Hypothalamus (tissue), 51 donors: Measurements from ENCODE around the gene SLC26A4.
"Not testable (repeated sequence)": the region's sequence is repeated elsewhere in the genome, so short reads cannot be mapped to it uniquely, and the experiment has no call there.

Experiments
- DNase-seq, 51 donors: peaks; one replicate each; lab custom pipeline; 2025; lab: John Stamatoyannopoulos, UW

Gene SLC26A4

DNA sequence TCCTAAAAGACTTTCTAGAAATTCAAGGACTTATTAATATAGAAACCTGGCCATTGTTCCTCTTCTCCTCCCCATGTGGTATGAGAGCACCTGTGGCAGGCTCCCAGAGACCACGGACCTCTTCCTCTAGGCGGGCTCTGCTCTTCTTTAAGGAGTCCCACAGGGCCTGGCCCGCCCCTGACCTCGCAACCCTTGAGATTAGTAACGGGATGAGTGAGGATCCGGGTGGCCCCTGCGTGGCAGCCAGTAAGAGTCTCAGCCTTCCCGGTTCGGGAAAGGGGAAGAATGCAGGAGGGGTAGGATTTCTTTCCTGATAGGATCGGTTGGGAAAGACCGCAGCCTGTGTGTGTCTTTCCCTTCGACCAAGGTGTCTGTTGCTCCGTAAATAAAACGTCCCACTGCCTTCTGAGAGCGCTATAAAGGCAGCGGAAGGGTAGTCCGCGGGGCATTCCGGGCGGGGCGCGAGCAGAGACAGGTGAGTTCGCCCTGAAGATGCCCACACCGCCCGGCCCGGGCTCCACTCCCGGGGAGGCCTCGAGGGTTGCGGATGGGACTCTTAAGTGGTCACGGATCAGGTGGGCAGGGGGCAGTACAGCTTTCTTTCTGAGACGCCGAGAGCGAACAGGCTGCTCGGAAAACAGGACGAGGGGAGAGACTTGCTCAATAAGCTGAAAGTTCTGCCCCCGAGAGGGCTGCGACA, at the start of gene SLC26A4:
Gene SLC26A4, plus strand, starts transcription at position 448 of the 700 bp plus-strand sequence. CDS start 814 bp downstream, outside the sequence.
- peak in 1 of 51 donors; percentile 5 for DNase-seq

DNA sequence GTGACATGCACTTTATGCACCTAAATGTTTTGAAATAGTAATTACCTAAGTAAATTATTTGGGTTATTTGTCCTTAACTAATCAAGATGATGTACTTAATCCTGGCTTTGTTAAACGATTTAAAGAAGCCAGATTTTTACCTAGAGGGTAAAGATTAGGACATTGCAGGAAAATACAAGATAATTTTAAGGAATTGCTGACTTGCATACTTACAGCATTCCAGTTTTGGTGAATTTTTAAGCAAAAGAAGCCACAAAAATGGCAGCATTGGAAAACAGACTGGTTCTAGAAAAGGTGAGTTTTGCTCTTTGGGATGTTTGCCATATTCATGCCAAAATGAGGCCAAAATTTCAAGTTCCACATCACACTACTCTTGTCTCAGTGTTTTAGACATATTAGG, 47.2 kb upstream of the SLC26A4 start:
- no peak for DNase-seq

DNA sequence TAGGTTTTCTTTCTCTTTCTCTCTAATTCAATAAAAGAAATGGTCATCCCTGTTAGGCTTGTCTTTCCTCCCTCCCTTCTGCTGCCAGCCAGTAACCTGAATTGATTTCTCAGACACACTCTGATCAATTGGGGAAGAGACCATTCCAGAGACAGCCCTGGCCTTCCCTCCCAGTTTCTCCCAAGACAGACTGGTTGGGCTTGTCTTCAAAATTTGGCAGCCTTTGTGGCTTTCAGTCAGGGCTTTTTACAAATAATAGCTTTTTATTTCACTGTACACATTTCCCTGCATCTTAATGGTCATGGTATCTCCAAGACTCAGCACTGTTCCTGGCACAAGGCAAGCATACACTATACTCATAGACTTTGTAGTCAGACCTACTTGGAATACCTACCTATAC, 46.7 kb upstream of the SLC26A4 start:
- DNase-seq: no peak

DNA sequence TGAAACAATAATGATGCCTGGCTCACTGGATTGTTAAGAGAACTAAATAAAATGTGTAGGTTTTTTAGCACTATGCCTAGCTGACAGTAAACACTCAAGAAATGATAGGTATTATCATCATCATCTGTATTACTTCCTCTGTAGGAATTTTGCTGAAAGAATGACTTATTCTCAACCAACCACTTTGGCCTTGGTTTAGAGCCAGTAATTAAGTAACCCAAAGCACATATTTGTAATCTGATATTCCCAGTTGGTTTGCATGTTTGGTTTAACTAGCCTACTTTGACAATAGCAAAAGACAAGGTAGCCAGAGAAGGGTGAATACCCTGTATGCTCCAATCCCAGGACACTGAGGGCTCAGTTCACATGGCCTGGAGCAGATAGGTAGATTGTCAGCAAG, 46.2 kb upstream of the SLC26A4 start:
- no peak for DNase-seq

DNA sequence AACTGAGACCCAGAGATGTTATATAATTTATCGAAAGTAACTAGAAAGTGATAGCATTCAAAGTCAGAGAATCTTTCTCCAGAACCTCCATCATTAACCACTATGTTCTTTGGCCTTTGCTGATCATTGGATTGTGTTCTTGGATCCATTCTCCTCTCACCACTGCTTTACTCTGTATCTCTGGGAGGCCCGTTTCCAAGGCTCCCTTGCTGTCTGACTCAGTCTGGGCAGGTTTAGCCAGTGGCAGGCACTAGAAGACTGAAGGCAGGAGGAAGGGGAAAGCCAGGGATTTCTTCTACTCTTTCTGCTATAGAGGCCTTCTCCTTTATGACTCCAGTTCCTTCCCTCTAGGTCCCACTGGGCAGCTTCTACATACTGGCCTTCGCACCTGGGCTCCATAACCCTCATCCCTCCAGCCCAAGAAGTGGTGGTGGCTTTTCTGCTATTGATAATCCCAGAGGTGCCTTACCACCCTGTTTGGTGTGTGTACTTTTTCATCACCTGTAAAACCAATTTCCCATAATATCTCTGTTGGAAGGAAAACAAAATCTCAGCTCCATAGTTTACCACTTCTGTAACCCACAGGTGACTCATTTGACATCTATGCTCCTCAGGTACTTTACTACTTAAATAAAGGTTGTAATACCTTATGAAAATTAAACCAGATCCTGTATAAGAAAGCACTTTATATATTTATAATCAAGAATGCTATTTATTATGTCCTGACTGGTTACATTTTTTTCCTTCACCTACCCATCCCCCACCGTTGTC, 44.5 kb upstream of the SLC26A4 start:
- no peak for DNase-seq

DNA sequence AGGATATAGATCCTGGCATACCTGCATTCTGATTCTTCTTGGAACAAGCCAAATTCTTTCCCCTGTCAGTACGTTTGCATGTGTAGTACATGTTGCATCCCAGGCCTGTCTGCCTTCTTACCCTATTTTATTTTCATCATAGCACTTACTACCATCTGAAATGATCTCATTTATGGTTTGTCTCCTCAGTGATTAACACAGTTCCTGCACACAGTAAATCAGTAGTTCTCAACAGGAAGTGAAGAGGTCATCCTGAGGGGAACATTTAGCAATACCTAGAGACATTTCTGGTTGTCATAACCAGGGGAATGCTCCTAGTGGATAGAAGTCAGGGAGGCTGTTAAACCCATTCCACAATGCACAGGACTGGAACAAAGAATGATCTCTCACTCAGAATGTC, 38.2 kb upstream of the SLC26A4 start:
- no peak for DNase-seq

DNA sequence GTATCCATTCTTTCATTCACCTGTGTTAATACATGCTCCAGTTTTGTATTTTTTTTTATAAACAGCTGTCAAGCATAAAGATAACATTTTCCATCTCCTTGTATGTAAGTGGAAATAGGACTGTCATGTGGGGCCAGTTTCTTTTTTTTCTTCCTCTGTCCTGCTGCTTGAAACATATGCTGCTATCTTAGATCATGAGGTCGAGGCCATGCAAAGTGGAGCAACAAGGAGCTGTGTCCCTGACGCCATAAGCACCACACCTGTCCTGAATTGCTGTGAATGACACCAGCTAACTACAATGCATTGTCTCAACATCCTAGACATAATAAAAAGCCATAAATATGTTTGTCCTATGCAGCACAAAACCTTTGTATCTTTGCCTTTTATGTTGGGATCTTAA, 37.7 kb upstream of the SLC26A4 start:
- DNase-seq: no peak

DNA sequence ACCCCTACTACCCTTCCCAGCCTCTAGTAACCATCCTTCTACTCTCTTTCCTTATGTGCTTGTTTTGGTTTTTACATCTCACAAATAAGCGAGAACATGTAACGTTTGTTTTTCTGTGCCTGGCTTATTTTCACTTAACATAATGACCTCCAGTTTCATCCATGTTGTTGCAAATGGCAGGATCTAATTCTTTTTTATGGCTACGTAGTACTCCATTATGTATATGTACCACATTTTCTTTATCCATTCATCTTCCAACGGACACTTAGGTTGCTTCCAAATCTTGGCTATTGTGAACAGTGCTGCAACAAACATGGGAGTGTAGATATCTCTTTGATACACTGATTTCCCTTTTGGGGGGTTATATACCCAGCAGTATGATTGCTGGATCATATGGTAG, 33.6 kb upstream of the SLC26A4 start:
- no peak for DNase-seq

DNA sequence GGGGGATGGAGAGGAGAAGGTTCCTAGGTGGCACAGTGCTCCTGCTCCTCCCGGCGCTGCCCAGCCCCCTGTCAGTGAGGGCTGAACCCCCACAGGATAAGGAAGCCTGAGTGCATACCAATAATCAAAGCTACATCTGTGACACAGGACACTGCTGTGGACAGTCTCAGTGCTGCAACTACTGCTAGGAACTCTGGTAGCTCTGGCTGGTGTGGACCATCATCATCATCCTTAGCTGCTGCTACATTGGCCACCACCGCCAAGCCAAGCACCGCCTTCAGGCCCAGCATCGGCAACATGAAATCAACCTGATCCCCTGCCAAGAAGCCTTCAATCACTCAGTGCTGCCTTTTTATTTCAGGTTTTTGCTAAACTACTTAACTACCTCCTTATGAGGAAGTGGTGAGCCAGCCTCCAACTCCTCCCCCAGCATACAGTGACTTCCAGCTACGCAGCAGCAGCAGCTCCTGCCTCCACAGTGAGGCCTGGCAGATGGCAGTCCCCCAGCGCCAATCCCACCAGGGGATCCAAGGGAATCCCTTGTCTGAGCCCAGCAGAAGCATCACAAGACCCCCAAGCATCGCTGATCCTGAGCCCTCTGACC, 32.1 kb upstream of the SLC26A4 start:
- DNase-seq: no peak

DNA sequence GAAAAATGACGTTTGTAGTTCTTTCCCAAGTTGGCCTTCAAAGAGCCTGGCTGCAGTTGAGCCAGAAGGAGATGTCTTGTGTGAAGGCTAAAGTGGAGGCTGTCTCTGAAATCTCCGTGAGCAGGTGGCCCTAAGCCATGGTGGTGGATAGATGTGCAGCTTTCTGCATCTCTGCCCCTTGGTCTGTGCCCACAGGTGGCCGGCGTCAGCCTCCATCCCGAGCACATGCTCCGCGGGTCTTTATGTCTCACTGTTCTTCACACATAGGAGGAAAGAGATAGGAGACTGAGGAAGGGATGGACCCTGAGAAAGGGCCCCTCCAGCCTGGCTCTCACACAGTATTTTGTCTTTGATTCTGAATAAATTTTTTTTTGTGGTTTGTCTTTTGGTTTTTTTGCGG, 30.3 kb upstream of the SLC26A4 start:
- DNase-seq: no peak

DNA sequence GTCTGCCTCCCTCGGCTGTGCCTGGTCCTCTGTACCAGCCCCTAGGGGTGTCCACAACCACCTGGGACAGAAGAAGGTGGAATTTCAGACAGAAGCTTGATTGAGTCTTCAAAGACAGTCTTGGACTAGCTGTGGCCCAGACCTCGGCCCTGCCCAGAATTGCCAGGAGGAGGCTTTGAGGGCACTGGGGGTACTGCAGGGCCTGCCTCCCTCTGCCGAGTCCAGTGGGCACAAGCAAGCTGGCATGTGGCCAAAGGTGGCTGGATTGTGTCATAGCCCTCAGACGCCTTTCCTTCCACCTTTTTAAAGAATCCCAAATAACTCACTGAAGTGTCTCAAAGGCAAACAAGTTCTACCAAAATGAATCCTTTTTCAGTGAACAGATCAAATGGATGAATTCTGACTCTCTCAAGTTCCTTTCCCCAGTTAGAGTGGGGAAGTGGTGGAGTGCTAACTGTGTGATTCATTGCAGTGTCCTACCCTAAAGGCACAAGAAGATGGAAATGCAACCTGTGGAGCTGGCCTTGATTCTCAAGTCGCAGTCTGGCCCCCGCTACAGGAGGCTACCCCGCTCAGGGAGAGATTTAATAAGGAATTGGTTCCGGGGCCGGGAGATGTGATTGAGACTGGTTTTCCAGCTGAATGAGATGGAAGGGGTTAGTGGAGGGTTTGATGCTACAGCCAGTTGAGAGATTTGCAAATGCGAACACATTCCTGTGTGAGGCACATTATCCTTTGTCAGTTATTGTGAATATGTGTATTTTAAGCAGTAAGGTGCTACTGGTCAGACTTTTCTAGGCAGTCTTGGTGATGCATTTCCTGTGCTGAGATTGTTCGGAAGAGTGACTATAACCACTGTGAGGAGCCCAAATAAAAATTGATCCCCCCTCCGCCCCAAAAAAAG, 28.8 kb upstream of the SLC26A4 start:
- DNase-seq: no peak

DNA sequence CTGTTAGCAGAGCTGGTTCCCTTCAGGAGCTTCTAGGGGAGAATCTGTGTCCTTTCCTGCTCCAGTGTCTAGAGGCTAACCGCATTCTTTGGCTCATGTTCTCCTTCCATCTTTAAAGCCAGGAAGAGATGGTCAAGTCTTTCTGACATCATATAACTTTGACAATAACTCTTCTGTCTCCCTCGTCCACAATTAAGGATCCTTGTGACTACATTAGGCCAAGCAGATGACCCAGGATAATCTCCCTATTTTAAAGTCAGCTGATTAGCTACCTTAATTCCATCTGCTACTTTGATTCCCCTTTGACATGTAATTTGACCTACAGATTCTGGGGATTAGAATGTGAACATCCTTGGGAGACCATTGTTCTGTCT, 28.1 kb upstream of the SLC26A4 start:
- DNase-seq: no peak

DNA sequence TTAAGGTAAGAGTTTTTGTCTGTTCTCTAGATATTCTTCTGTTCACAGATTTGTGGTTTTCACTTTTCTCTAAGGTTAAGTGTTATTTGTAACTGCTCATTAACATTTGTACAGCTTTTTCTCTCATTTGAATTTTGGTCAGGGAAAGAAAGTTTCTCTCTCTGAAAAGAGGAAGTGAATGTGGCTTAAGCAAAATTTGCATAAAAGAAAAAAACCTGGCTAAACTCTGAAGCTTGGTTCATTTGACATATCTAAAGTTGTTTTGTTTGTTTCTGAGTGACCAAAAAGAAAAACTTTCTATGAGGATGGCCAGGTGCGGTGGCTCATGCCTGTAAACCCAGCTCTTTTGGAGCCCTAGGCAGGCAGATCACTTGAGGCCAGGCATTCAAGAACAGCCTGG, 22.0 kb upstream of the SLC26A4 start:
- no peak for DNase-seq

DNA sequence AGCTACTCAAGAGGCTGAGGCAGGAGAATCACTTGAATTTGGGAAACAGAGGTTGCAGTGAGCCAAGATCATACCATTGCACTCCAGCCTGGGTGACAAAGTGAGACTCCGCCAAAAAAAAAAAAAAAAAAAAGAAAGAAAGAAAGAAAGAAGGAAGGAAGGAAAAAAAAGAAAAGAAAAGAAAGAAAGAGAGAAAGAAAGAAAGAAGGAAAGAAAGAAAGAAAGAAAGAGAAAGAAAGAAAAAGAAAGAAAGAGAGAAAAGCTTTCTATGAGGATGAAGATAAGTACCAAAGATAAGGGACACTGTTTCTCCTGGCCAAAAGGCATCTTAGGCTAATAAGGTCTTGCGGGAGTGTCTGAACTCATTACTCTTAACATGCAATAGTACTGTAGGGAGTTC, 21.6 kb upstream of the SLC26A4 start:
- not testable (repeated sequence) for DNase-seq

DNA sequence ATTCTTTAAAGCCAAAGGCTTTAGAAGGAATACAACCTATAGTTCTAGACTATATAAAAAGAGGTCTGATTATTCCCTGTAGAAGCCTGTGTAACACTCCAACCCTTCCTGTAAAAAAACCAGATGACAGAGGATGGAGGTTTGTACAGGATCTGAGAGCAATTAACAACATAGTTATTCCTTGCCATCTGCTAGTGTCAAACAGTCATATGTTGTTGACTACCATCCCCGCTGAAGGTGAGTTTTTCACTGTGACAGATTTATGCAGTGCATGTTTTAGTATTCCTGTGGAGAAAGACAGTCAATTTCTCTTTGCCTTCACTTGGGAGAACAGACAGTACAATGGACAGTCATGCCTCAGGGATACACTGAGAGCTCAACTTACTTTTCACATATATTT, 19.0 kb upstream of the SLC26A4 start:
- DNase-seq: no peak

DNA sequence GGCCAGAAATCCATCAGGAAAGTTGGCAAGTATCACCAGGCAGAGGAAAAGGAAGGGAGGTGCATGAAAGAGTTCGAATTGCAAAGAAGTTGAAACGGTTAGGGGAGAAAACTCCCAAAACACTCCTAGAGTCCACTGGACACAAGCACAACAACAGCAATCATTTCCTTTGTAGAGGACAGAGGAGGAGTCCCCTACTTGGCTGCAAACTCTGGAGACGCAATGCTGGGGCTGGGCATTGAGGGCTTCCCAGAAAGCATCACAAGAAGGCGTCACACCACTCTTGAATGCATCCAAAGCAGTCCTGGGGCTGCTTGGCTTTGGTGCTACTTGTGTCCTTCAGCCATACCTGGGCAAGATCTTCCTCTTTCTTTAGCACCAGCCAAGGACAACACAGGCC, 18.1 kb upstream of the SLC26A4 start:
- no peak for DNase-seq

DNA sequence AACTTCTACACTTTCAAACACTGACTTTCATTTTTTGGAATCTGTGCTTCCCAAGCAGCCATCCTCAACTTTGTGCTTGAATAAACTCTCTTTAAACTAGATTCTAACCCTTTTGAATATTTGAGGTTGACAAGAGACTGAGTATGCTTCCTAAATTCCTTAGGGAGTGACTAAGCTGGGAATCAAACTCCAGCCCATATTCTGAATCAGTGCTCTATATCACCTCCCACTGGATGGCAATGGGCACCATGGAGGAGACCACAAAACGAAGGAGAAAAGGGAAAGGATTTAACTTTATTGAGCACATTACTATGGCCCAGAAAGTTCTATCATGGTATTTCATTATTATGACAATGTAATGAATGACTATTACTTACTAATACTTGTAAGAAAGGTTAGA, 17.2 kb upstream of the SLC26A4 start:
- no peak for DNase-seq

DNA sequence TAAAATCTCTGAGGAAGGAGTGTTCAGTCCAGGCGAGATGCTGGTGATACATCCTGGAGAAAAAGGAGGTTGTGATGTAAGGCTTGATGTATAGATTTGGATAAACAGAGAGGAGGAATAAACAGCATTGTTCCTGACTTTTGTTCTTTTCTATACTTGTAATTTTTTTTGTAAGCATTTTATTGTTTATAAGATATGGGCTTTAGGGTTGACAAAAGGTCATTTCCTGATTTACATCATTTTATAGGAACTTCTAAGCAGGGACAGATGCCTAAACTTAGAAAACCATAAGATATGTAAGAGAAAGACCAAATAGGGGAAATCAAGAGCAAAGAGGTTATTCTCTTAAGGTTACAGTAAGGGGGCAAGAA, 16.7 kb upstream of the SLC26A4 start:
- DNase-seq: no peak

DNA sequence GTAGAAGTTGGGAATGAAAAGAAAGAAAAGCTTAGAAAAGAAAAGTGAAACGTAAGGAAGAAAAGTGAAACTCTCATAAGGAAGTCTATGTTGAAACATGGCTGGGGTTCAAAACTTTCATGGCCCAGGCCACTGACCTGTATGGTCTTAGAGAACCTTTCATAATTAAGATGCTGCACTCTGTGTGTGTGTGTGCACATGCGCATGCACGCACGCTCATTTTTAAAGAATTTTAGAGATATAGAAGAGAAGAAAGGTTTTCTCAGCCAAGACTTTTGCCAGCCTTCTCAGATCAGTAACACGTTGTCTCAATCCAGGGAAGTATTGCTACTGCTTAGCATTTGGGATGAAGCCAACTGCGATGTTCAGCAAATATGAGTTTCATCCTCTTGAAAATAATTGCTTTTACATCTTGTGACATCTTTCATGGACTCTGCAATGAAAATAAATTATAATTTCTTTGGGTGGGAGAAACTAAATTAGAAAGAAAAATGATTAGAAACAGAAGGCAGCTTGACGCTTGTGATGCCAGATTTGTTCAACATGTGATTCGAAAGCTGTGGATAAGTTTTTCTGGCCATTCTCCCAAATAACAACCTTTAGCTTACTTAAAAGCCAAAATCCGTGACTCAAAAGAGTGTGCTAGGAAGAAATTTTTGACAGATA, 16.2 kb upstream of the SLC26A4 start:
- no peak for DNase-seq

DNA sequence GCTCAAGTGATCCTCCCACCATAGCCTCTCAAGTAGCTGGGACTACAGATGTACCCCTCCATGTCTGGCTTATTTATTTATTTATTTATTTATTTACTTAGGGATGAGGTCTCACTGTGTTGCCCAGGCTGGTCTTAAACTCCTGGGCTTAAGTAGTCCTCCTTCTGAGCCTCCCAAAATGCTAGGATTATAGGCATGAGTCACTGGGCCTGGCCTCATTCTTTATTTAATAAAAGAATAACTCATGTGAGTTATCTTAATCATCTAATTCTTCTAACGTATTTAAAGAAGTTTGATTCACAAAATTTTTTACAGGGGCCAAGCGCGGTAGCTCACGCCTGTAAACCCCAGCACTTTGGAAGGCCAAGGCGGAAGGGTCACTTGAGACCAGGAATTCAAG, 8.0 kb upstream of the SLC26A4 start:
- no peak for DNase-seq

DNA sequence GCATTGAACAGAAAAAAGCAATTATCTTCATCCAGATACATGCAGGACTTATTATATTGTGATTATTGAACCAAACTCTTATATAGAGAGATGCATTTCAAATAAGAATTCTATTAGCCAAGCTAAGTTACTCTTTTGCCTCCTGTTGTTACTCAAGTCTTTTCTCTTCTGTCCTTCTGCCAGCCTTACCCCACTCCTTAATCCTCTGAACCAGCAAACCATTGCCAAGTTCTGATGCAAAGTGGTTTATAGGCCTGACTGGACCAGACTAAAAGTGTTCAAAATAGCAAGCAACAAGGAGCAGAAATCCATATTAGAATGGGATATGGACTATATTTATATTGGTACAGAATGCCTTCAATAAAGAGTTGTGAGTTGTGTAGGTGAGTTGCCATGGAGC, 2.2 kb upstream of the SLC26A4 start:
- DNase-seq: no peak
